K562 (cell line): ENCODE results near the gene SLC6A8. TPM values are rescaled to one million over a fixed set of nuclear protein-coding genes. Genes with fewer than 3 reads are reported as not detected.

ENCODE experiments used
- ARID4B ChIP-seq: sonication (generic); formaldehyde crosslinking; IDR thresholded peaks from 2 replicates; pipeline ENCODE4 v1.8.0; 2022; ENCODE audit warnings: mild to moderate bottlenecking, missing genetic modification reagents
- CTCF ChIP-seq, 3 experiments: IDR thresholded peaks in 2 of 3; conservative IDR thresholded peaks in 1 of 3; 2 replicates each; pipeline ENCODE4 v1.5.1; 2011 to 2012; ENCODE audit warnings: low read length in 3 of 3, mild to moderate bottlenecking in 3 of 3, control low read depth in 2 of 3, improper control_type of control experiment in 1 of 3, inconsistent platforms in 1 of 3, low read depth in 1 of 3, mixed read lengths in 1 of 3, moderate library complexity in 1 of 3; ENCODE audit not compliant: insufficient read depth in 2 of 3
- ETV5 ChIP-seq: sonication (generic); formaldehyde crosslinking; IDR thresholded peaks from 2 replicates; pipeline ENCODE4 v1.4.0; 2020; ENCODE audit warnings: low read depth, mild to moderate bottlenecking, missing genetic modification reagents
- HMGN3 ChIP-seq: IDR thresholded peaks from 2 replicates; pipeline ENCODE4 v1.6.1; 2011; ENCODE audit warnings: borderline replicate concordance, low read depth, mild to moderate bottlenecking, mixed read lengths, low read length; ENCODE audit not compliant: insufficient read length; ENCODE audit errors: extremely low read depth
- KDM5B ChIP-seq: fragments of 200-600 bp; sonication (generic); IDR thresholded peaks from 2 replicates; pipeline ENCODE4 v1.6.1; 2012; ENCODE audit warnings: low read depth, mild to moderate bottlenecking, moderate library complexity, low read length, control low read depth, inconsistent platforms; ENCODE audit not compliant: insufficient replicate concordance
- POLR2G ChIP-seq: fragments of 200-400 bp; formaldehyde crosslinking; IDR thresholded peaks from 2 replicates; pipeline ENCODE4 v1.6.1; 2017; ENCODE audit warnings: low read depth, mild to moderate bottlenecking, antibody characterized with exemption, low read length, moderate library complexity
- RBBP5 ChIP-seq: fragments of 200-600 bp; sonication (generic); IDR thresholded peaks from 2 replicates; pipeline ENCODE4 v1.6.1; 2012; ENCODE audit warnings: borderline replicate concordance, mild to moderate bottlenecking, low read length, control low read depth, inconsistent platforms; ENCODE audit not compliant: insufficient read depth, poor library complexity, severe bottlenecking
- ZBED1 ChIP-seq: IDR thresholded peaks from 2 replicates; pipeline ENCODE4 v1.6.1; 2014
- ZBTB7A ChIP-seq: IDR thresholded peaks from 2 replicates; pipeline ENCODE4 v1.6.1; 2011; ENCODE audit warnings: low read depth, mild to moderate bottlenecking, low read length, moderate library complexity, borderline replicate concordance; ENCODE audit not compliant: control insufficient read depth
- ZNF124 ChIP-seq: sonication (generic); formaldehyde crosslinking; IDR thresholded peaks from 2 replicates; pipeline ENCODE4 v1.8.1; 2022; ENCODE audit warnings: missing genetic modification reagents
- ZNF512 ChIP-seq: IDR thresholded peaks from 2 replicates; pipeline ENCODE4 v1.6.1; 2016; ENCODE audit warnings: missing genetic modification characterization, missing compliant biosample characterization
- polyA plus RNA-seq, 8 experiments: library from polyadenylated mRNA; depleted of rRNA in 4 of 8; stranded (reverse) in 5 of 8; unstranded in 3 of 8; fragments of >200 nt; fragmentation: Nextera tagmentation in 2 of 8; fragmentation: Illumina TruSeq in 1 of 8; extraction: Ambion mirVana in 2 of 8; extraction: Trizol in 1 of 8; gene quantifications; 2 replicates each; pipeline versions ENCODE4 v1.2.1 to v1.2.3, GENCODE V29; 2011 to 2014; ENCODE audit warnings: inconsistent platforms in 1 of 8, missing spikeins in 1 of 8
- total RNA-seq, 7 experiments: library from RNA; depleted of rRNA in 6 of 7; stranded (reverse); fragments of >200 nt in 6 of 7; fragmentation: Illumina TruSeq in 2 of 7; extraction: Trizol in 2 of 7; gene quantifications; 2 replicates each; pipeline versions ENCODE4 v1.2.1 to v1.2.3, GENCODE V29; 2011 to 2021; ENCODE audit warnings: low replicate concordance in 1 of 7

Gene SLC6A8
- total and polyA plus RNA-seq, 9 of the 15 experiments (the other 6 are each of a cell fraction or from before 2014, with no cell fraction given), result 0.68 to 144 (median 34.3) TPM

- TF ChIP-seq POLR2G, result peak; percentile 69
- TF ChIP-seq KDM5B, result peak; percentile 16
- TF ChIP-seq RBBP5, result peak; percentile 61
- TF ChIP-seq ZNF124, result no peak
- no peak for TF ChIP-seq ZNF512 (tag)
- peak; percentile 55 for TF ChIP-seq ZBTB7A
- peak; percentile 15; the same call in 1 of the 2 replicates for TF ChIP-seq ARID4B (CRISPR knock-in tag)
- peak; percentile 52 for TF ChIP-seq HMGN3
- TF ChIP-seq ZBED1, result 0 out of 2 replicates have a peak, but pooled peaks have one; percentile 7
- peak; percentile 24; the same call in 1 of the 2 replicates for TF ChIP-seq ETV5 (CRISPR knock-in tag)
- TF ChIP-seq CTCF (IDR thresholded peaks at IDR 0.05 in 2 of 3, conservative IDR thresholded peaks at IDR 0.05 in 1 of 3; ENCODE audit: insufficient read depth in 2 of 3, low read depth in 1 of 3, low read length in 3 of 3), result peak; percentile 57 to 67 (median 62)
Measured at GRCh38 chrX:153723351-153724251, 35.9 kb downstream of the SLC6A8 start (continued).
